HUES48 (cell line): ENCODE results near the gene CALY.
A peak's percentile ranks its signal among the peaks of the same experiment; 100 is the strongest.

Experiments
- H3K27ac ChIP-seq: one replicate; pipeline ENCODE4 v1.7.0; 2013; ENCODE audit warnings: low read depth, low read length, inconsistent platforms
- H3K27me3 ChIP-seq: 2 replicates; pipeline ENCODE4 v1.6.1; 2013; ENCODE audit warnings: mild to moderate bottlenecking, low read length; ENCODE audit not compliant: control insufficient read depth, insufficient read depth
- H3K36me3 ChIP-seq: 2 replicates; pipeline ENCODE4 v1.6.1; 2013; ENCODE audit warnings: low read length; ENCODE audit not compliant: control insufficient read depth, insufficient read depth
- H3K4me1 ChIP-seq: 2 replicates; pipeline ENCODE4 v1.6.1; 2013; ENCODE audit warnings: mild to moderate bottlenecking, low read length; ENCODE audit not compliant: control insufficient read depth, insufficient read depth
- H3K4me3 ChIP-seq: 2 replicates; pipeline ENCODE4 v1.5.1; 2013; ENCODE audit warnings: mild to moderate bottlenecking, low read depth, low read length
- H3K9ac ChIP-seq: 2 replicates; pipeline ENCODE4 v1.6.1; 2013; ENCODE audit warnings: mild to moderate bottlenecking, low read depth, low read length, moderate library complexity
- H3K9me3 ChIP-seq: 2 replicates; pipeline ENCODE4 v1.6.1; 2013; ENCODE audit warnings: low read length; ENCODE audit not compliant: control insufficient read depth, insufficient read depth

CALY gene

GRCh38 chr10:133357285-133358161 lies 20.8 kb upstream of the CALY start, which contains the start of gene FUOM:
FUOM (minus strand) TSS chr10:133358019; CDS start chr10:133358007, 12 bp downstream.
- no peaks in the 10 kb centered on the region for H3K4me1 ChIP-seq
- H3K9me3 ChIP-seq: no peaks in the 10 kb centered on the region
- peak within 1 kb of the TSS; percentile 69; the same call in 1 of the 2 replicates for H3K9ac ChIP-seq
- H3K27me3 ChIP-seq: peaks cover 6% of the 10 kb centered on the region; the same call in 1 of the 2 replicates
- H3K4me3 ChIP-seq: peak within 1 kb of the TSS; percentile 88
- H3K36me3 ChIP-seq: peaks cover 18% of the 10 kb centered on the region
- peak within 1 kb of the TSS; percentile 81 for H3K27ac ChIP-seq

GRCh38 chr10:133356549-133357284 lies 20.0 kb upstream of the CALY start:
- Histone ChIP-seq H3K4me3 (peak overlapping the region; percentile 88), H3K9me3 (no peaks in the 10 kb centered on the region), H3K4me1 (no peaks in the 10 kb centered on the region), H3K9ac (peak overlapping the region; percentile 68; the same call in 1 of the 2 replicates), H3K27ac (no peak overlapping the region), H3K27me3 (peaks cover 6% of the 10 kb centered on the region; the same call in 1 of the 2 replicates), H3K36me3 (peaks cover 10% of the 10 kb centered on the region; the same call in 1 of the 2 replicates)

- peaks cover 6% of the 10 kb centered on the region; the same call in 1 of the 2 replicates for H3K27me3 ChIP-seq
- 0 out of 2 replicates have a peak, but pooled peaks cover 10% of the 10 kb centered on the region for H3K36me3 ChIP-seq
- H3K9me3 ChIP-seq: no peaks in the 10 kb centered on the region
- no peak overlapping the region for H3K4me3 ChIP-seq
- H3K27ac ChIP-seq: no peak overlapping the region
- no peak overlapping the region for H3K9ac ChIP-seq
- no peaks in the 10 kb centered on the region for H3K4me1 ChIP-seq
These were observed 19.3 kb upstream of the CALY start for GRCh38 chr10:133355991-133356390.

GRCh38 chr10:133355266-133355665 lies 18.6 kb upstream of the CALY start:
- Histone ChIP-seq H3K9me3 (no peaks in the 10 kb centered on the region), H3K4me3 (no peak overlapping the region), H3K27ac (no peak overlapping the region), H3K9ac (no peak overlapping the region), H3K27me3 (peaks cover 4% of the 10 kb centered on the region; the same call in 1 of the 2 replicates), H3K36me3 (0 out of 2 replicates have a peak, but pooled peaks cover 10% of the 10 kb centered on the region), H3K4me1 (no peaks in the 10 kb centered on the region; the same call in 1 of the 2 replicates)

GRCh38 chr10:133354672-133355240 lies 18.1 kb upstream of the CALY start:
- H3K36me3 ChIP-seq: 0 out of 2 replicates have a peak, but pooled peaks cover 10% of the 10 kb centered on the region
- H3K4me1 ChIP-seq: no peaks in the 10 kb centered on the region; the same call in 1 of the 2 replicates
- no peaks in the 10 kb centered on the region for H3K9me3 ChIP-seq
- no peaks in the 10 kb centered on the region for H3K27me3 ChIP-seq
- no peak overlapping the region for H3K4me3 ChIP-seq
- no peak overlapping the region for H3K9ac ChIP-seq
- H3K27ac ChIP-seq: no peak overlapping the region

GRCh38 chr10:133353988-133354605 lies 17.4 kb upstream of the CALY start:
- no peak overlapping the region for H3K9ac ChIP-seq

GRCh38 chr10:133353202-133353959 lies 16.7 kb upstream of the CALY start:
- Histone ChIP-seq H3K27me3 (no peaks in the 10 kb centered on the region), H3K9me3 (no peaks in the 10 kb centered on the region), H3K4me3 (no peak overlapping the region), H3K27ac (no peak overlapping the region), H3K9ac (no peak overlapping the region), H3K4me1 (no peaks in the 10 kb centered on the region; the same call in 1 of the 2 replicates), H3K36me3 (0 out of 2 replicates have a peak, but pooled peaks cover 10% of the 10 kb centered on the region)

More at GRCh38 chr10:133353988-133354605, 17.4 kb upstream of the CALY start:
- no peaks in the 10 kb centered on the region; the same call in 1 of the 2 replicates for H3K4me1 ChIP-seq
- H3K9me3 ChIP-seq: no peaks in the 10 kb centered on the region
- H3K27me3 ChIP-seq: no peaks in the 10 kb centered on the region
- H3K36me3 ChIP-seq: 0 out of 2 replicates have a peak, but pooled peaks cover 10% of the 10 kb centered on the region
- no peak overlapping the region for H3K27ac ChIP-seq
- H3K4me3 ChIP-seq: no peak overlapping the region

GRCh38 chr10:133351408-133352318 lies 15.0 kb upstream of the CALY start:
- Histone ChIP-seq H3K9ac (no peak overlapping the region), H3K27ac (no peak overlapping the region), H3K9me3 (no peaks in the 10 kb centered on the region), H3K4me3 (no peak overlapping the region), H3K36me3 (0 out of 2 replicates have a peak, but pooled peaks cover 10% of the 10 kb centered on the region), H3K4me1 (no peaks in the 10 kb centered on the region; the same call in 1 of the 2 replicates), H3K27me3 (no peaks in the 10 kb centered on the region)

- H3K27me3 ChIP-seq: no peaks in the 10 kb centered on the region
- 0 out of 2 replicates have a peak, but pooled peaks cover 7% of the 10 kb centered on the region for H3K36me3 ChIP-seq
- H3K27ac ChIP-seq: no peak overlapping the region
- H3K9me3 ChIP-seq: no peaks in the 10 kb centered on the region
- H3K9ac ChIP-seq: no peak overlapping the region
- H3K4me1 ChIP-seq: no peaks in the 10 kb centered on the region; the same call in 1 of the 2 replicates
- no peak overlapping the region for H3K4me3 ChIP-seq
These were observed 14.2 kb upstream of the CALY start for GRCh38 chr10:133350950-133351329.
